HG02938 (cell line): ENCODE results near the gene VSIG10.
A peak's percentile ranks its signal among the peaks of the same experiment; 100 is the strongest.
"Not testable (repeated sequence)": the region's sequence is repeated elsewhere in the genome, so short reads cannot be mapped to it uniquely, and the experiment has no call there.

Experiments used
- ATAC-seq: cut with Tn5 transposase; IDR thresholded peaks from one replicate; pipeline ENCODE4 v1.9.1; 2021; ENCODE audit warnings: mild to moderate bottlenecking, moderate library complexity; ENCODE audit not compliant: unreplicated experiment

The VSIG10 gene

GRCh38 chr12:118103601-118104382, at the start of gene VSIG10:
Gene VSIG10 (minus strand): TSS chr12:118104011. CDS start chr12:118103671, 340 bp downstream.
- ATAC-seq: no peak

GRCh38 chr12:118151755-118152154, 47.9 kb upstream of the VSIG10 start:
- no peak for ATAC-seq

- ATAC-seq: no peak
Measured at GRCh38 chr12:118150625-118151024, 46.8 kb upstream of the VSIG10 start.

- ATAC-seq: no peak
Measured at GRCh38 chr12:118148287-118148686, 44.5 kb upstream of the VSIG10 start.

GRCh38 chr12:118145798-118146156, 42.0 kb upstream of the VSIG10 start:
- ATAC-seq: no peak

- no peak for ATAC-seq
Measured at GRCh38 chr12:118145113-118145797, 41.4 kb upstream of the VSIG10 start.

- no peak for ATAC-seq
Measured at GRCh38 chr12:118144499-118144898, 40.7 kb upstream of the VSIG10 start.

- no peak for ATAC-seq
Measured at GRCh38 chr12:118140825-118141224, 37.0 kb upstream of the VSIG10 start.

- ATAC-seq: no peak
Measured at GRCh38 chr12:118137148-118137678, 33.4 kb upstream of the VSIG10 start.

- ATAC-seq: peak; percentile 39
Measured at GRCh38 chr12:118136559-118137003, 32.8 kb upstream of the VSIG10 start.

GRCh38 chr12:118135788-118136558, 32.2 kb upstream of the VSIG10 start, which contains the start of gene PEBP1:
Gene PEBP1 (plus strand): TSS chr12:118136124. CDS start chr12:118136210, 86 bp downstream.
- peak; percentile 94 for ATAC-seq

GRCh38 chr12:118129436-118129835, 25.6 kb upstream of the VSIG10 start:
- not testable (repeated sequence) for ATAC-seq

- ATAC-seq: no peak
Measured at GRCh38 chr12:118127867-118128266, 24.1 kb upstream of the VSIG10 start.

- no peak for ATAC-seq
Measured at GRCh38 chr12:118126119-118126757, 22.4 kb upstream of the VSIG10 start.

GRCh38 chr12:118125743-118126118, 21.9 kb upstream of the VSIG10 start:
- no peak for ATAC-seq

- no peak for ATAC-seq
Measured at GRCh38 chr12:118124333-118124874, 20.6 kb upstream of the VSIG10 start.

GRCh38 chr12:118122264-118122663, 18.5 kb upstream of the VSIG10 start:
- ATAC-seq: no peak

- ATAC-seq: peak; percentile 71
Measured at GRCh38 chr12:118120579-118121363, 17.0 kb upstream of the VSIG10 start.

- no peak for ATAC-seq
Measured at GRCh38 chr12:118119449-118119879, 15.7 kb upstream of the VSIG10 start.

- no peak for ATAC-seq
Measured at GRCh38 chr12:118109088-118109487, 5.3 kb upstream of the VSIG10 start.
